RWPE1 (cell line): ENCODE results near the gene PALD1.

Experiments used
- CTCF ChIA-PET: fragments of 350-600 bp; sonication (Branson Sonifier 250); formaldehyde crosslinking; extraction: SDS; loops from one replicate; lab custom pipeline; 2021; lab: Yijun Ruan, JAX
- POLR2A ChIA-PET: fragments of 400-600 bp; formaldehyde crosslinking; extraction: SDS; loops from one replicate; lab custom pipeline; 2020; ENCODE audit warnings: antibody characterized with exemption; ENCODE audit not compliant: low non-redundant PET; lab: Yijun Ruan, JAX
- DNase-seq: peaks from one replicate; pipeline ENCODE4 v3.0.0; 2012; ENCODE audit warnings: low spot score
- H3K27ac ChIP-seq: fragments of 450-650 bp; 2 replicates; pipeline ENCODE4 v1.5.1; 2017
- CTCF ChIP-seq: fragments of 450-650 bp; conservative IDR thresholded peaks from 2 replicates; pipeline ENCODE4 v1.5.1; 2017; ENCODE audit warnings: low read depth, mild to moderate bottlenecking

The PALD1 gene

DNA sequence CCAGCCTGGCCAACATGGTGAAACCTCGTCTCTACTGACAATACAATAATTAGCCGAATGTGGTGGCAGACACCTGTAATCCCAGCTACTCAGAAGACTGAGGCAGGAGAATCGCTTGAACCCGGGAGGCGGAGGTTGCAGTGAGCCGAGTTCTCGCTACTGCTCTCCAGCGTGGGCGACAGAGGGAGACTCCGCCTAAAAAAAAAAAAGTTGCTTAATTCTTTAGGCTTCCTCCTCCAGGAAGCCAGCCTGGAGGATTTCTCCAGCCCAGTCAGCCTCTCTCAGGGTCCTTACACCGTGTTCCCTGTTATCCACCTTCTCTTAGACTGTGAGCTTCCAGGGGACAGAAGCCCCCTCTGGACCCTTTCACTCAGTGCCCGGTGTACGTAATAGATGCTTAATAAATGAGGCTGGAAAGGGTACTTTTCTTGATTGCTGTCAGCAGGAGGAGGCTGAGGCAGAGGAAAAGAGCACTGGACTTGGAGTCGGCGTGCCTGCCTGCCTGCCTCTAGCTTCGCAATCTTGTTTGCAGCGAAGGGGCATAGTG lies 20.7 kb upstream of the PALD1 start:
- no peak for DNase-seq
- TF ChIP-seq CTCF = no peak
- ChIA-PET CTCF (interaction anchor here (0.6 to 1.6 kb wide), 2 partner anchors 79 to 758 kb away, joined by 4 to 9 read pairs; no protein-coding TSS in a partner anchor), POLR2A (no interaction called here)
- H3K27ac ChIP-seq = no peak overlapping the region

- TF ChIP-seq CTCF = no peak
- CTCF ChIA-PET = interaction anchor here (0.6 to 1.6 kb wide), 2 partner anchors 78 to 757 kb away, joined by 4 to 9 read pairs; no protein-coding TSS in a partner anchor
- DNase-seq = peak; percentile 75
- POLR2A ChIA-PET = no interaction called here
- no peak overlapping the region for H3K27ac ChIP-seq
These were observed 20.1 kb upstream of the PALD1 start for GRCh38 chr10:70458329-70459060.

DNA sequence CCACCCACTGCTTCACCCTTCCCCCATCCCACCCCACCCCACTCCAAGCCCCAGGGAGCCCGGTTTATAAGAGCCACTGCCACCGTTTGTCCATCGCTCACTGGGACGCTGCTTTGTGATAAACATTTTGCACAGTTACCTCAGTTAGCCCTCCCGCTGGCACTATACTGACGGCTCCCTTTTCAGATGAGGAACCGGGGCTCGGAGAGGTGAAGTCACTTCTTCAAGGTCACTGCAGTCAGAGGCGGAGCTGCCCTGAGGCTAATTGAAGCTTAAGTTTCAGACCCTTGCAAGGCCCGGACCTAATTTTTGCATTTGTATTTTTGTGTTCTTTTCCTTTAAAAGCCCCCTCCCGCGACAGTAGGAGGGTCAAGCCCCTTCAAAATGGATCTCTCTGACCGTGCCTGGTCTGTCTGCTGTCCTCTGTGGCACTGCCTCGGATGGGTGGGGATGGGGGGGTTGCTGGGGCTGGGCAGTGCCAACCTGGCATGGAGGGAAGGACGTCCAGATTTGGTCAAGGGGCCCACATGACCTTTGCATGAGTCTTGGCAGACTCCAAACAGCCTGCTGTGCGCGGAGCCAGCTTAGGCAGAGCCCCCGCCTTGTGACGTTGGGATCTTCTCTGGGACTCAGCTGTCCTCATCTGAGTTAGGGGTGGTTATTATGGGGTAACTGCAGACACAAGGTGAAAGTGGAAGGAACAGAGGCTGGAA lies 19.4 kb upstream of the PALD1 start:
- ChIA-PET CTCF (interaction anchor here (1.6 kb wide), 1 partner anchor 78 kb away, joined by 9 read pairs; no protein-coding TSS in a partner anchor), POLR2A (no interaction called here)
- no peak overlapping the region for H3K27ac ChIP-seq
- no peak for DNase-seq
- TF ChIP-seq CTCF = no peak

GRCh38 chr10:70459774-70460490 lies 18.6 kb upstream of the PALD1 start:
- no peak overlapping the region for H3K27ac ChIP-seq
- POLR2A ChIA-PET = no interaction called here

DNA sequence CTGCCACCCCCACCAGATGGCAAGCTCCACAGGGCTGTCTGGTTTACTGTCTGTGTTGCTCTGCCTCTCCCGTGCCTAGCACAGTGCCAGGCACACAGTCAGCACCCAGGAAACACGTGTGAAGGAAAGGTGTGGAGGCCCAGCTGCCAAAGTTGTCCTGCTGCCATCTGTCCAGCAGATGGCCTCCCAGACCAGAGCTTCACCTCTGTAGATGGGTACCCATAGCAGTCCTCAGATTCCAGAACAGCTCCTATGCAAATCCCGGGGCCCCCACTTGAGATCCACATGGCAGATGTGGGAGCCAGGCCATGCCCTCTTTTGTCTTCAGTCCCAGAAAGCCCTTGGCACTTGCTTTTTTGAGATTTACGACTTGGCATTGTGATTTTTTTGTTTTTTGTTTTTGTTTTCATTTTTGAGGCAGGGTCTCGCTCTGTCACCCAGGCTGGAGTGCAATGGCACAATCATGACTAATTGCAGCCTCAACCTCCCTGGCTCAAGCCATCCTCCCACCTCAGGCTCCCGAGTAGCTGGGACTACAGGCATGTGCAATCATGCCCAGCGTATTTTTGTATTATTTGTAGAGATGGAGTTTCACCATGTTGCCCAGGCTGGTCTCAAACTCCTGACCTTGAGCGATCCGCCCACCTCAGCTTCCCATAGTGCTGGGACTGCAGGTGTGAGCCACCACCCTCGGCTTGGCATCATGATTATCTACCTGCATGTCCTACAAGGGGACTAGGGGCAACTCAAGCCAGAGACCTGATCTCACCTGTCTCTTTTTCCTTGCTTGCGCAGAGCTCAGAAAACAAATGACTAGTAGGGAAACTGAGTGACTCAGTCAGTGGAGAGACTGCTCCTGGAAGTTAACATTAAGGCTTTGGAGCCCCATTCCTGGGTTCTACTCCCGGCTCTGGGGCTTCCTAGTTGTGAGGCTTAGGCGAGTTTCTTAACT lies 16.9 kb upstream of the PALD1 start:
- TF ChIP-seq CTCF = peak; percentile 84
- CTCF ChIA-PET = interaction anchor here (0.5 to 3.0 kb wide), 35 partner anchors 9 to 817 kb away, joined by 3 to 67 read pairs (median 4); no protein-coding TSS in a partner anchor
- DNase-seq = peak; percentile 85
- POLR2A ChIA-PET = no interaction called here
- H3K27ac ChIP-seq = peak overlapping the region; percentile 68

More at GRCh38 chr10:70459774-70460490, 18.6 kb upstream of the PALD1 start:
- no peak for TF ChIP-seq CTCF
- CTCF ChIA-PET = interaction anchor here (1.3 to 3.0 kb wide), 2 partner anchors 63 to 80 kb away, joined by 3 to 67 read pairs; no protein-coding TSS in a partner anchor
- no peak for DNase-seq
